SK-N-SH treated with all-trans-retinoic acid at 6 μM for 48 hours (cell line): ENCODE measurements around the gene PRRC2C.

ENCODE experiments used
- BACH2 ChIP-seq: fragments of 250-450 bp; sonication (Bioruptor Pico); IDR thresholded peaks from 2 replicates; pipeline ENCODE4 v1.9.0; 2021; ENCODE audit warnings: mild to moderate bottlenecking, borderline replicate concordance
- CSRNP3 ChIP-seq: fragments of 250-450 bp; sonication (Bioruptor Pico); IDR thresholded peaks from 2 replicates; pipeline ENCODE4 v1.5.1; 2021; ENCODE audit warnings: mild to moderate bottlenecking, moderate library complexity
- ISL1 ChIP-seq: fragments of 250-450 bp; sonication (Bioruptor Pico); IDR thresholded peaks from 2 replicates; pipeline ENCODE4 v2.1.2; 2022; ENCODE audit warnings: mild to moderate bottlenecking, moderate library complexity
- SNAI2 ChIP-seq: fragments of 250-450 bp; sonication (Bioruptor Pico); IDR thresholded peaks from 2 replicates; pipeline ENCODE4 v1.5.0; 2020; ENCODE audit warnings: mild to moderate bottlenecking, moderate library complexity
- TSHZ2 ChIP-seq: fragments of 250-450 bp; sonication (Bioruptor Pico); IDR thresholded peaks from 2 replicates; pipeline ENCODE4 v1.5.0; 2020; ENCODE audit warnings: mild to moderate bottlenecking, moderate library complexity
- ZFP3 ChIP-seq: fragments of 250-450 bp; sonication (Bioruptor Pico); IDR thresholded peaks from 2 replicates; pipeline ENCODE4 v1.5.0; 2020; ENCODE audit warnings: mild to moderate bottlenecking, moderate library complexity
- ZNF565 ChIP-seq: fragments of 450-650 bp; formaldehyde crosslinking; conservative IDR thresholded peaks from 2 replicates; pipeline ENCODE4 v1.5.0; 2020; ENCODE audit warnings: low read depth, mild to moderate bottlenecking, moderate library complexity

- no peak for TF ChIP-seq ZFP3 (CRISPR knock-in tag)
- no peak for TF ChIP-seq SNAI2 (CRISPR knock-in tag)
- TF ChIP-seq ISL1 (CRISPR knock-in tag) = no peak
- no peak for TF ChIP-seq CSRNP3 (CRISPR knock-in tag)
- no peak for TF ChIP-seq BACH2 (CRISPR knock-in tag)
- no peak for TF ChIP-seq TSHZ2 (CRISPR knock-in tag)
- no peak for TF ChIP-seq ZNF565
These were observed 8.7 kb downstream of the PRRC2C start for GRCh38 chr1:171494076-171494475.
